GM21447 (cell line): Measurements from ENCODE around the gene GANC.

Source experiments
- ATAC-seq: cut with Tn5 transposase; IDR thresholded peaks from one replicate; pipeline ENCODE4 v1.9.1; 2021; ENCODE audit not compliant: unreplicated experiment

Gene GANC

GRCh38 chr15:42344763-42345162 is 71.8 kb downstream of the GANC start:
- ATAC-seq: no peak

GRCh38 chr15:42345504-42345903 is 72.5 kb downstream of the GANC start:
- no peak for ATAC-seq

- ATAC-seq: no peak
Measured at GRCh38 chr15:42348083-42348482, 75.1 kb downstream of the GANC start.

- no peak for ATAC-seq
Measured at GRCh38 chr15:42349186-42349585, 76.2 kb downstream of the GANC start.

- no peak for ATAC-seq
Measured at GRCh38 chr15:42352401-42352800, 79.4 kb downstream of the GANC start.

GRCh38 chr15:42353061-42353460 is 80.1 kb downstream of the GANC start:
- ATAC-seq: no peak

- ATAC-seq: no peak
Measured at GRCh38 chr15:42354824-42355223, 81.8 kb downstream of the GANC start.

- no peak for ATAC-seq
Measured at GRCh38 chr15:42355291-42355690, 82.3 kb downstream of the GANC start.

GRCh38 chr15:42356851-42357250 is 83.8 kb downstream of the GANC start:
- ATAC-seq: no peak

GRCh38 chr15:42358141-42358540 is 85.1 kb downstream of the GANC start:
- no peak for ATAC-seq

- no peak for ATAC-seq
Measured at GRCh38 chr15:42359249-42359648, 86.2 kb downstream of the GANC start, which contains the start of gene CAPN3. Gene CAPN3 (plus strand): TSS chr15:42359501. CDS start chr15:42359806, 305 bp downstream.

GRCh38 chr15:42359985-42360384 is 87.0 kb downstream of the GANC start:
- no peak for ATAC-seq

GRCh38 chr15:42360535-42361112 is 87.6 kb downstream of the GANC start:
- no peak for ATAC-seq

GRCh38 chr15:42363487-42363886 is 90.5 kb downstream of the GANC start:
- no peak for ATAC-seq

GRCh38 chr15:42363942-42364341 is 90.9 kb downstream of the GANC start:
- no peak for ATAC-seq

GRCh38 chr15:42364529-42364928 is 91.5 kb downstream of the GANC start:
- no peak for ATAC-seq

- no peak for ATAC-seq
Measured at GRCh38 chr15:42365921-42366550, 93.0 kb downstream of the GANC start.

GRCh38 chr15:42367041-42367440 is 94.0 kb downstream of the GANC start:
- ATAC-seq: no peak

GRCh38 chr15:42368096-42368495 is 95.1 kb downstream of the GANC start:
- no peak for ATAC-seq

- no peak for ATAC-seq
Measured at GRCh38 chr15:42371096-42371495, 98.1 kb downstream of the GANC start.

GRCh38 chr15:42373274-42373673 is 100.3 kb downstream of the GANC start:
- ATAC-seq: no peak

- ATAC-seq: no peak
Measured at GRCh38 chr15:42373936-42374335, 100.9 kb downstream of the GANC start.

- no peak for ATAC-seq
Measured at GRCh38 chr15:42374810-42375209, 101.8 kb downstream of the GANC start.
